Measurements from ENCODE around the gene PBLD. TPM values are rescaled to one million over a fixed set of nuclear protein-coding genes. Genes with fewer than 3 reads are reported as not detected.

PBLD gene
- total and polyA plus RNA-seq, 9 of the 15 experiments (the other 6 are each of a cell fraction or from before 2014, with no cell fraction given): 1.2 to 4.3 (median 2.5) TPM

DNA sequence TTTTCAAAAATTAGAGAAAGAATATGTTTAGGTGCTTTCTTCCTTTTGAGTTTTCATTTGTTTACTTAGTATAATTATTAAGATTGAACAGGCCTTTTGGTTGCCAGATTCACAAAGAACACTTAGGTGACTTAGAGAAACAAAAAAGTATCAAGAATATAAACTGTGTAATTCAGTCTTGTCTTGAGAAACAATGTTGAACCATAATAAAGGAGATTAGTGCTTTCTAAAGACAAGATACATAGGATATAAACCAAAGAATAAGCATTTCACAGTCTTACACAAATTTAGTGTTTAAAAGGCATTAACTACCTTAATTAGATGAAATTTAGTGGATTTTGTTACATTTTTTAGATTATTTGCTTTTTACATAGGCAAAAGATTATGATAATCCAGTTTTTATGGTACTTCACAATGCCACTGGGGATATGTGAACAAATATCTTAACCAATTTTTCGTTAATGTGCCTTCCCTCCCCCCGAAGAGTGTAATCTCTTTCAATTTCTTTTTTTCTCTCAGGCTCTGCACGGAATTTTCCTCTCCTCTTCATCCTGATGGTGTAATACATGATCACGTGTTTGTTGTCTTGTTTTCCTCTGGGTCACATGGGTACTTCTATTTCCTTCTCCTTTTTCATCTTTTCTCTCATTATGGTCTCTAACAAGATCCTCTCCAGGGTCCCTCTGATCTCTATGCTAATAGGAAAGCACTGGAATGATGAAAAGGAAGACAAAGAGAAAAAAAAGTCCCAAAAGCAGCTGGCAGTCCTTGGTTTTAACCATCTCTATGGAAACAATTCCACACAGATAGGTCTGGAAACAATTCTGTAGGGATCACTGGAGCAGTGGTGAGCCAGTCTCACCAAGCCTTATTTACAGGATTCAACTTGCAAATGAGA lies 4.6 kb downstream of the PBLD start (continued):
- TF ChIP-seq ATF1 (CRISPR knock-in tag; IDR thresholded peaks at IDR 0.05) (no peak), ATF1 (tag; IDR thresholded peaks at IDR 0.05) (no peak), LCOR (CRISPR knock-in tag; IDR thresholded peaks at IDR 0.05) (no peak), ZNF384 (IDR thresholded peaks at IDR 0.05; ENCODE audit: low read depth, low read length) (no peak), ZNF764 (CRISPR knock-in tag; IDR thresholded peaks at IDR 0.05; ENCODE audit: low read depth) (no peak), RAD51 (IDR thresholded peaks at IDR 0.05; ENCODE audit: borderline replicate concordance, low read depth) (peak; percentile 95), SMARCC2 (IDR thresholded peaks at IDR 0.05; ENCODE audit: low read depth) (no peak), MNT (conservative IDR thresholded peaks at IDR 0.05) (peak; percentile 56 to 61), HOXB6 (CRISPR knock-in tag; IDR thresholded peaks at IDR 0.05; ENCODE audit: borderline replicate concordance) (no peak), SMAD2 (IDR thresholded peaks at IDR 0.05; ENCODE audit: low read depth, low read length) (no peak), ZKSCAN8 (CRISPR knock-in tag; IDR thresholded peaks at IDR 0.05) (no peak), HNRNPH1 (optimal IDR thresholded peaks at IDR 0.05; ENCODE audit: low read depth, low read length) (no peak), NR3C1 (CRISPR knock-in tag; IDR thresholded peaks at IDR 0.05) (no peak)
- TF ChIP-seq, protein P1, sequence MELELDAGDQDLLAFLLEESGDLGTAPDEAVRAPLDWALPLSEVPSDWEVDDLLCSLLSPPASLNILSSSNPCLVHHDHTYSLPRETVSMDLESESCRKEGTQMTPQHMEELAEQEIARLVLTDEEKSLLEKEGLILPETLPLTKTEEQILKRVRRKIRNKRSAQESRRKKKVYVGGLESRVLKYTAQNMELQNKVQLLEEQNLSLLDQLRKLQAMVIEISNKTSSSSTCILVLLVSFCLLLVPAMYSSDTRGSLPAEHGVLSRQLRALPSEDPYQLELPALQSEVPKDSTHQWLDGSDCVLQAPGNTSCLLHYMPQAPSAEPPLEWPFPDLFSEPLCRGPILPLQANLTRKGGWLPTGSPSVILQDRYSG (tag; conservative IDR thresholded peaks at IDR 0.05; ENCODE audit: low read depth): no peak
- TF ChIP-seq, protein P2, sequence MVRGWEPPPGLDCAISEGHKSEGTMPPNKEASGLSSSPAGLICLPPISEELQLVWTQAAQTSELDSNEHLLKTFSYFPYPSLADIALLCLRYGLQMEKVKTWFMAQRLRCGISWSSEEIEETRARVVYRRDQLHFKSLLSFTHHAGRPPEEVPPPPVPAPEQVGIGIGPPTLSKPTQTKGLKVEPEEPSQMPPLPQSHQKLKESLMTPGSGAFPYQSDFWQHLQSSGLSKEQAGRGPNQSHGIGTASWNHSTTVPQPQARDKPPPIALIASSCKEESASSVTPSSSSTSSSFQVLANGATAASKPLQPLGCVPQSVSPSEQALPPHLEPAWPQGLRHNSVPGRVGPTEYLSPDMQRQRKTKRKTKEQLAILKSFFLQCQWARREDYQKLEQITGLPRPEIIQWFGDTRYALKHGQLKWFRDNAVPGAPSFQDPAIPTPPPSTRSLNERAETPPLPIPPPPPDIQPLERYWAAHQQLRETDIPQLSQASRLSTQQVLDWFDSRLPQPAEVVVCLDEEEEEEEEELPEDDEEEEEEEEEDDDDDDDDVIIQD (CRISPR knock-in tag; IDR thresholded peaks at IDR 0.05): no peak
- TF ChIP-seq, protein P3, sequence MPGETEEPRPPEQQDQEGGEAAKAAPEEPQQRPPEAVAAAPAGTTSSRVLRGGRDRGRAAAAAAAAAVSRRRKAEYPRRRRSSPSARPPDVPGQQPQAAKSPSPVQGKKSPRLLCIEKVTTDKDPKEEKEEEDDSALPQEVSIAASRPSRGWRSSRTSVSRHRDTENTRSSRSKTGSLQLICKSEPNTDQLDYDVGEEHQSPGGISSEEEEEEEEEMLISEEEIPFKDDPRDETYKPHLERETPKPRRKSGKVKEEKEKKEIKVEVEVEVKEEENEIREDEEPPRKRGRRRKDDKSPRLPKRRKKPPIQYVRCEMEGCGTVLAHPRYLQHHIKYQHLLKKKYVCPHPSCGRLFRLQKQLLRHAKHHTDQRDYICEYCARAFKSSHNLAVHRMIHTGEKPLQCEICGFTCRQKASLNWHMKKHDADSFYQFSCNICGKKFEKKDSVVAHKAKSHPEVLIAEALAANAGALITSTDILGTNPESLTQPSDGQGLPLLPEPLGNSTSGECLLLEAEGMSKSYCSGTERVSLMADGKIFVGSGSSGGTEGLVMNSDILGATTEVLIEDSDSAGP (CRISPR knock-in tag; IDR thresholded peaks at IDR 0.05): no peak
